ENCODE measurements around the gene EBF3.

The EBF3 gene

GRCh38 chr10:129919358-129919757 lies 44.7 kb downstream of the EBF3 start:
- TF ChIP-seq CTCF (IDR thresholded peaks at IDR 0.05; ENCODE audit: unreplicated experiment in 3 of 3): no peak
- H3K27ac Mint-ChIP-seq: no peak overlapping the region
- peaks cover 4% of the 10 kb centered on the region for H3K4me1 Mint-ChIP-seq
- peaks cover 12% of the 10 kb centered on the region for H3K27me3 Mint-ChIP-seq (ENCODE audit: low read depth)
- H3K36me3 Mint-ChIP-seq (ENCODE audit: low read depth): peaks cover 7% of the 10 kb centered on the region
- H3K4me3 Mint-ChIP-seq: no peak overlapping the region
- no peaks in the 10 kb centered on the region for H3K9me3 Mint-ChIP-seq

GRCh38 chr10:129918836-129919235 lies 45.2 kb downstream of the EBF3 start:
- TF ChIP-seq CTCF (IDR thresholded peaks at IDR 0.05; ENCODE audit: unreplicated experiment in 3 of 3): no peak
- H3K4me1 Mint-ChIP-seq: peaks cover 4% of the 10 kb centered on the region
- H3K4me3 Mint-ChIP-seq: no peak overlapping the region
- no peaks in the 10 kb centered on the region for H3K9me3 Mint-ChIP-seq
- H3K27ac Mint-ChIP-seq: no peak overlapping the region
- peaks cover 7% of the 10 kb centered on the region for H3K36me3 Mint-ChIP-seq (ENCODE audit: low read depth)
- peaks cover 12% of the 10 kb centered on the region for H3K27me3 Mint-ChIP-seq (ENCODE audit: low read depth)

- H3K4me3 Mint-ChIP-seq: no peak overlapping the region
- H3K36me3 Mint-ChIP-seq (ENCODE audit: low read depth): peaks cover 5% of the 10 kb centered on the region
- peaks cover 4% of the 10 kb centered on the region for H3K4me1 Mint-ChIP-seq
- H3K27me3 Mint-ChIP-seq (ENCODE audit: low read depth): peaks cover 12% of the 10 kb centered on the region
- TF ChIP-seq CTCF (IDR thresholded peaks at IDR 0.05; ENCODE audit: unreplicated experiment in 3 of 3): no peak
- no peak overlapping the region for H3K27ac Mint-ChIP-seq
- H3K9me3 Mint-ChIP-seq: no peaks in the 10 kb centered on the region
Observed at GRCh38 chr10:129918401-129918800, 45.7 kb downstream of the EBF3 start.

GRCh38 chr10:129917936-129918335 lies 46.1 kb downstream of the EBF3 start:
- Mint-ChIP-seq H3K4me3 (no peak overlapping the region), H3K27ac (no peak overlapping the region), H3K36me3 (ENCODE audit: low read depth) (peaks cover under 1% of the 10 kb centered on the region), H3K27me3 (ENCODE audit: low read depth) (peaks cover 12% of the 10 kb centered on the region), H3K4me1 (peaks cover 8% of the 10 kb centered on the region), H3K9me3 (no peaks in the 10 kb centered on the region)
- no peak for TF ChIP-seq CTCF (IDR thresholded peaks at IDR 0.05; ENCODE audit: unreplicated experiment in 3 of 3)

GRCh38 chr10:129916506-129916995 lies 47.5 kb downstream of the EBF3 start:
- H3K4me1 Mint-ChIP-seq: peaks cover 19% of the 10 kb centered on the region
- H3K27me3 Mint-ChIP-seq (ENCODE audit: low read depth): peaks cover 12% of the 10 kb centered on the region
- no peak overlapping the region for H3K4me3 Mint-ChIP-seq
- no peaks in the 10 kb centered on the region for H3K9me3 Mint-ChIP-seq
- no peak for TF ChIP-seq CTCF (IDR thresholded peaks at IDR 0.05; ENCODE audit: unreplicated experiment in 3 of 3)
- no peaks in the 10 kb centered on the region for H3K36me3 Mint-ChIP-seq (ENCODE audit: low read depth)
- H3K27ac Mint-ChIP-seq: no peak overlapping the region

GRCh38 chr10:129915526-129916378 lies 48.3 kb downstream of the EBF3 start:
- no peak for TF ChIP-seq CTCF (IDR thresholded peaks at IDR 0.05; ENCODE audit: unreplicated experiment in 3 of 3)
- H3K36me3 Mint-ChIP-seq (ENCODE audit: low read depth): no peaks in the 10 kb centered on the region
- H3K4me1 Mint-ChIP-seq: peaks cover 19% of the 10 kb centered on the region
- H3K27me3 Mint-ChIP-seq (ENCODE audit: low read depth): peaks cover 15% of the 10 kb centered on the region
- no peak overlapping the region for H3K27ac Mint-ChIP-seq
- no peaks in the 10 kb centered on the region for H3K9me3 Mint-ChIP-seq
- H3K4me3 Mint-ChIP-seq: no peak overlapping the region

Data from nephron (organoid).